ENCODE data around the gene H2BW1. TPM values are rescaled to one million over a fixed set of nuclear protein-coding genes. Genes with fewer than 3 reads are reported as not detected.
"Not testable (repeated sequence)": the region's sequence is repeated elsewhere in the genome, so short reads cannot be mapped to it uniquely, and the experiment has no call there.

The H2BW1 gene
- total RNA-seq, 2 donors from 2014 or later: not detected

GRCh38 chrX:103999234-103999633, 14.3 kb downstream of the H2BW1 start:
- Mint-ChIP-seq H3K27ac (no peak overlapping the region), H3K36me3 (ENCODE audit: low read depth) (no peaks in the 10 kb centered on the region), H3K9me3 (peaks cover 51% of the 10 kb centered on the region), H3K27me3 (ENCODE audit: insufficient read depth) (no peaks in the 10 kb centered on the region), H3K4me3 (no peak overlapping the region), H3K4me1 (peaks cover 10% of the 10 kb centered on the region)
- 70 to 83% methylated on average over 2 to 4 of the region's 5 CpGs for WGBS, 2 experiments (ENCODE audit: insufficient coverage in 1 of 2, insufficient read length in 1 of 2)
- Histone ChIP-seq H3K9ac (ENCODE audit: extremely low read depth, low read length, poor library complexity, severe bottlenecking) (no peak overlapping the region), H3K9me3 (ENCODE audit: control insufficient read depth, low read length) (no peaks in the 10 kb centered on the region), H3K36me3 (ENCODE audit: control insufficient read depth, insufficient read depth, low read length) (no peaks in the 10 kb centered on the region), H3K4me3 (ENCODE audit: low read length) (no peak overlapping the region), H3K4me1 (ENCODE audit: control insufficient read depth, insufficient read depth, low read length) (no peaks in the 10 kb centered on the region), H3K27ac (ENCODE audit: low read depth, low read length) (no peak overlapping the region), H3K27me3 (ENCODE audit: control insufficient read depth, insufficient read depth, low read length, poor library complexity, severe bottlenecking) (no peaks in the 10 kb centered on the region)
- TF ChIP-seq, protein P1, sequence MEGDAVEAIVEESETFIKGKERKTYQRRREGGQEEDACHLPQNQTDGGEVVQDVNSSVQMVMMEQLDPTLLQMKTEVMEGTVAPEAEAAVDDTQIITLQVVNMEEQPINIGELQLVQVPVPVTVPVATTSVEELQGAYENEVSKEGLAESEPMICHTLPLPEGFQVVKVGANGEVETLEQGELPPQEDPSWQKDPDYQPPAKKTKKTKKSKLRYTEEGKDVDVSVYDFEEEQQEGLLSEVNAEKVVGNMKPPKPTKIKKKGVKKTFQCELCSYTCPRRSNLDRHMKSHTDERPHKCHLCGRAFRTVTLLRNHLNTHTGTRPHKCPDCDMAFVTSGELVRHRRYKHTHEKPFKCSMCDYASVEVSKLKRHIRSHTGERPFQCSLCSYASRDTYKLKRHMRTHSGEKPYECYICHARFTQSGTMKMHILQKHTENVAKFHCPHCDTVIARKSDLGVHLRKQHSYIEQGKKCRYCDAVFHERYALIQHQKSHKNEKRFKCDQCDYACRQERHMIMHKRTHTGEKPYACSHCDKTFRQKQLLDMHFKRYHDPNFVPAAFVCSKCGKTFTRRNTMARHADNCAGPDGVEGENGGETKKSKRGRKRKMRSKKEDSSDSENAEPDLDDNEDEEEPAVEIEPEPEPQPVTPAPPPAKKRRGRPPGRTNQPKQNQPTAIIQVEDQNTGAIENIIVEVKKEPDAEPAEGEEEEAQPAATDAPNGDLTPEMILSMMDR (conservative IDR thresholded peaks at IDR 0.05): peak; percentile 20
- DNase-seq: no peak

DNA sequence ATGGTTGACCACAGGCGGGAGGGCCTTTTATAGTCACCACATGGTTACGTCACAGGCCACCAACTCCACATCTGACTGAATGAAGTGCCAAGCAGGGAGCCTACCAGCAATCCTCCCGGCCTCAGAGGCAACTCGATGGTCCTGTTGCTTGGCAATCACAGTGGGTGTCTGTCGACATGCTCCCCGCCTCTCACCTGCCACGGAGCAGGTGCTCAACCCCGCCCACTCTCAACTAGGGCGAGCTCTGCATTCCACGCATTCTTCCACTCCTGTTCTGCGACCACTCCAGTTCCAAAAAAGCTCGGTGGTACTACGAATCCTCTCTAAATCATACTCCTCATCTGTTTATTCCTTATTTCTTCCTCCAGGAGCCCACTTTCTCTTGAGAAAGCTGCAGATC, 30.0 kb downstream of the H2BW1 start:
- H3K27ac Mint-ChIP-seq; H3K4me3 Mint-ChIP-seq; H3K36me3 Mint-ChIP-seq (ENCODE audit: low read depth); H3K27me3 Mint-ChIP-seq (ENCODE audit: insufficient read depth); H3K4me1 Mint-ChIP-seq; H3K4me1 ChIP-seq (ENCODE audit: control insufficient read depth, insufficient read depth, low read length); H3K27ac ChIP-seq (ENCODE audit: low read depth, low read length); H3K36me3 ChIP-seq (ENCODE audit: control insufficient read depth, insufficient read depth, low read length); H3K9me3 ChIP-seq (ENCODE audit: control insufficient read depth, low read length); H3K27me3 ChIP-seq (ENCODE audit: control insufficient read depth, insufficient read depth, low read length, poor library complexity, severe bottlenecking); DNase-seq; H3K4me3 ChIP-seq (ENCODE audit: low read length); H3K9ac ChIP-seq (ENCODE audit: extremely low read depth, low read length, poor library complexity, severe bottlenecking); H3K9me3 Mint-ChIP-seq: not testable (repeated sequence)
- WGBS, 2 experiments (ENCODE audit: insufficient coverage in 1 of 2, insufficient read length in 1 of 2): no CpG with 5 or more reads among the region's 13 CpGs

GRCh38 chrX:103962411-103963278, 50.9 kb downstream of the H2BW1 start, which contains the start of gene TMSB15B:
TSS of gene TMSB15B (plus strand) at chrX:103962627.
- WGBS, 2 experiments (ENCODE audit: insufficient coverage in 1 of 2, insufficient read length in 1 of 2): no CpG with 5 or more reads among the region's 55 CpGs

More at GRCh38 chrX:103962411-103963278, 50.9 kb downstream of the H2BW1 start, which contains the start of gene TMSB15B:
- not testable (repeated sequence) for H3K27me3 Mint-ChIP-seq (ENCODE audit: insufficient read depth); H3K9ac ChIP-seq (ENCODE audit: extremely low read depth, low read length, poor library complexity, severe bottlenecking); H3K36me3 Mint-ChIP-seq (ENCODE audit: low read depth); H3K27me3 ChIP-seq (ENCODE audit: control insufficient read depth, insufficient read depth, low read length, poor library complexity, severe bottlenecking); H3K27ac ChIP-seq (ENCODE audit: low read depth, low read length); H3K9me3 ChIP-seq (ENCODE audit: control insufficient read depth, low read length); DNase-seq; H3K9me3 Mint-ChIP-seq; H3K4me1 ChIP-seq (ENCODE audit: control insufficient read depth, insufficient read depth, low read length); H3K4me3 Mint-ChIP-seq; H3K36me3 ChIP-seq (ENCODE audit: control insufficient read depth, insufficient read depth, low read length); H3K27ac Mint-ChIP-seq; H3K4me1 Mint-ChIP-seq; H3K4me3 ChIP-seq (ENCODE audit: low read length)

Other genes with a start within 250 kb of the H2BW1 start
- 10 to 100 TPM in 1 of 2 donors, 1 to 10 TPM in 1; 5.1 to 16.0 TPM for gene PLP1, start 236.9 kb downstream of the H2BW1 start, total RNA-seq
- under 1 TPM; 0.42 to 0.64 TPM for gene RAB9B, start 181.5 kb downstream of the H2BW1 start, total RNA-seq
- 10 to 100 TPM; 19.3 to 21.0 TPM for gene TMSB15B, start 51.1 kb downstream of the H2BW1 start, total RNA-seq
- gene H2BW2, start 26.2 kb upstream of the H2BW1 start, total RNA-seq: not detected
- gene TMSB15C, start 62.5 kb upstream of the H2BW1 start, total RNA-seq: 1 to 10 TPM; 7.1 to 8.4 TPM
- gene ZCCHC18, start 98.8 kb upstream of the H2BW1 start, total RNA-seq: 1 to 10 TPM; 2.3 TPM
- gene SLC25A53, start 143.3 kb upstream of the H2BW1 start, total RNA-seq: 1 to 10 TPM; 2.0 to 4.4 TPM
- gene FAM199X, start 152.7 kb upstream of the H2BW1 start, total RNA-seq: 10 to 100 TPM; 18.5 to 22.0 TPM
- not detected for gene ESX1, start 241.2 kb upstream of the H2BW1 start, total RNA-seq